ENCODE results near the gene ANKS1A. TPM values are rescaled to one million over a fixed set of nuclear protein-coding genes. Genes with fewer than 3 reads are reported as not detected.

ANKS1A gene
- total RNA-seq, 1 experiment from 2014 or later = 14.4 TPM

GRCh38 chr6:35084511-35085203 is 195.6 kb downstream of the ANKS1A start:
- H3K9me3 ChIP-seq (ENCODE audit: control insufficient read depth, insufficient read depth, low read depth, low read length) = no peaks in the 10 kb centered on the region
- no peaks in the 10 kb centered on the region for H3K36me3 ChIP-seq (ENCODE audit: control insufficient read depth, insufficient read depth, low read length)
- no peaks in the 10 kb centered on the region for H3K4me1 ChIP-seq (ENCODE audit: control insufficient read depth, insufficient read depth, low read length)
- in situ Hi-C loops (cut with HindIII; ENCODE audit: low pct_unique_long_range_greater_than_20kb, low sequenced_read_pairs) (no loop called here), intact Hi-C loops (cut with micrococcal nuclease; ENCODE audit: unreplicated experiment) (no loop called here)
- ChIA-PET POLR2A (interaction anchor here (0.6 kb wide), 1 partner anchor 71 kb away, joined by 3 read pairs; no protein-coding TSS in a partner anchor), CTCF (interaction anchor here (0.6 to 0.7 kb wide), 2 partner anchors 118 to 219 kb away, joined by 3 to 5 read pairs; no protein-coding TSS in a partner anchor)
- BruUV-seq (replicated peaks) = no TSS peak
- TF ChIP-seq REST (IDR thresholded peaks at IDR 0.05; ENCODE audit: insufficient read depth in 1 of 2, low read depth in 2 of 2, low read length in 1 of 2) (no peak), SIN3A (IDR thresholded peaks at IDR 0.05; ENCODE audit: borderline replicate concordance, insufficient read depth, low read depth, low read length) (no peak), CTCF (IDR thresholded peaks at IDR 0.05) (no peak), POLR2AphosphoS5 (IDR thresholded peaks at IDR 0.05; ENCODE audit: low read depth, low read length) (no peak), TCF7L2 (IDR thresholded peaks at IDR 0.05; ENCODE audit: low read depth, low read length) (no peak)
- no peak for DNase-seq (ENCODE audit: low read depth, low spot score)
- H3K4me3 ChIP-seq (ENCODE audit: low read depth in 2 of 2, low read length in 2 of 2) = no peak overlapping the region
- no peak overlapping the region for H3K27ac ChIP-seq (ENCODE audit: low read length)
- H3K27me3 ChIP-seq (ENCODE audit: control insufficient read depth, insufficient read depth, low read length) = no peaks in the 10 kb centered on the region
- ATAC-seq = no peak

GRCh38 chr6:35085359-35086281 is 196.6 kb downstream of the ANKS1A start:
- in situ Hi-C loops (cut with HindIII; ENCODE audit: low pct_unique_long_range_greater_than_20kb, low sequenced_read_pairs) (no loop called here), intact Hi-C loops (cut with micrococcal nuclease; ENCODE audit: unreplicated experiment) (no loop called here)
- Histone ChIP-seq H3K4me1 (ENCODE audit: control insufficient read depth, insufficient read depth, low read length) (no peaks in the 10 kb centered on the region), H3K9me3 (ENCODE audit: control insufficient read depth, insufficient read depth, low read depth, low read length) (no peaks in the 10 kb centered on the region), H3K27ac (ENCODE audit: low read length) (no peak overlapping the region), H3K36me3 (ENCODE audit: control insufficient read depth, insufficient read depth, low read length) (no peaks in the 10 kb centered on the region), H3K4me3 (ENCODE audit: low read depth in 2 of 2, low read length in 2 of 2) (no peak overlapping the region), H3K27me3 (ENCODE audit: control insufficient read depth, insufficient read depth, low read length) (no peaks in the 10 kb centered on the region)
- ATAC-seq = no peak
- ChIA-PET POLR2A (no interaction called here), CTCF (no interaction called here)
- TF ChIP-seq SIN3A (IDR thresholded peaks at IDR 0.05; ENCODE audit: borderline replicate concordance, insufficient read depth, low read depth, low read length) (no peak), TCF7L2 (IDR thresholded peaks at IDR 0.05; ENCODE audit: low read depth, low read length) (no peak), POLR2AphosphoS5 (IDR thresholded peaks at IDR 0.05; ENCODE audit: low read depth, low read length) (no peak), CTCF (IDR thresholded peaks at IDR 0.05) (no peak), REST (IDR thresholded peaks at IDR 0.05; ENCODE audit: insufficient read depth in 1 of 2, low read depth in 2 of 2, low read length in 1 of 2) (no peak)
- BruUV-seq (replicated peaks) = no TSS peak
- no peak for DNase-seq (ENCODE audit: low read depth, low spot score)
